A673 (cell line): ENCODE data around the gene ATG4C.

Experiments used
- EZH2 ChIP-seq: fragments of 200-600 bp; sonication (generic); IDR thresholded peaks from 2 replicates; pipeline ENCODE4 v1.6.1; 2017; ENCODE audit warnings: borderline replicate concordance, low read depth, mild to moderate bottlenecking, mixed read lengths, antibody characterized with exemption, low read length; ENCODE audit not compliant: poor library complexity, severe bottlenecking
- TF ChIP-seq, protein P1 (sequence below): fragments of 300-800, 200-600 bp; sonication (generic); conservative IDR thresholded peaks from 2 replicates; pipeline ENCODE4 v1.5.1; 2017; ENCODE audit warnings: low read depth, mild to moderate bottlenecking, antibody characterized with exemption, low read length, moderate library complexity, mixed read lengths

DNA sequence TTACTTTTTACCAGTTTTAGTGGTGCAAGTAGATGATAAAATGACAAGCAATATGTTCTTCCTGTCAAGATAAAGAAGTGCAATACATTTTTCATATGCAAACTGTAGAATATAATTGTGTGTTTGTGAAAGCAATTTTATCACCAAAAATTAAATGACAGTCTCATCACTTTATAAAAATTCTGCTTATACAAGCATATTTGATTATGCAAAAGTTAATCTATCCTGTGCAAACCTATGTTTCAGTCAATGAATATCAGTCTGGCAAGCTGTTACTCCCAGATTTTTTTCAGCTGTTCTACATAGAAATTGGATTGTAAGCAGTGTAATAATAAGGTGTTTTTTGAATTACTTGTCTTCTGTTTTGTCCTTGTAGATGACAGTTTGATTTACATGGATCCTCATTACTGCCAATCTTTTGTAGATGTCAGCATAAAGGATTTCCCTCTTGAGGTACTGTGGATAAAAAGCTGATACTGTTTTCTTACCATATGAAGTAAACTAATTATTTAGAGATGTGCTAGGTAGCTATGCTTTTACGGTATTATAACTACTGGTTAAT, 50.5 kb downstream of the ATG4C start:
- TF ChIP-seq, protein P1, sequence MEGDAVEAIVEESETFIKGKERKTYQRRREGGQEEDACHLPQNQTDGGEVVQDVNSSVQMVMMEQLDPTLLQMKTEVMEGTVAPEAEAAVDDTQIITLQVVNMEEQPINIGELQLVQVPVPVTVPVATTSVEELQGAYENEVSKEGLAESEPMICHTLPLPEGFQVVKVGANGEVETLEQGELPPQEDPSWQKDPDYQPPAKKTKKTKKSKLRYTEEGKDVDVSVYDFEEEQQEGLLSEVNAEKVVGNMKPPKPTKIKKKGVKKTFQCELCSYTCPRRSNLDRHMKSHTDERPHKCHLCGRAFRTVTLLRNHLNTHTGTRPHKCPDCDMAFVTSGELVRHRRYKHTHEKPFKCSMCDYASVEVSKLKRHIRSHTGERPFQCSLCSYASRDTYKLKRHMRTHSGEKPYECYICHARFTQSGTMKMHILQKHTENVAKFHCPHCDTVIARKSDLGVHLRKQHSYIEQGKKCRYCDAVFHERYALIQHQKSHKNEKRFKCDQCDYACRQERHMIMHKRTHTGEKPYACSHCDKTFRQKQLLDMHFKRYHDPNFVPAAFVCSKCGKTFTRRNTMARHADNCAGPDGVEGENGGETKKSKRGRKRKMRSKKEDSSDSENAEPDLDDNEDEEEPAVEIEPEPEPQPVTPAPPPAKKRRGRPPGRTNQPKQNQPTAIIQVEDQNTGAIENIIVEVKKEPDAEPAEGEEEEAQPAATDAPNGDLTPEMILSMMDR = no peak
- no peak for TF ChIP-seq EZH2
